ENCODE results near the gene KIF5C.

The KIF5C gene

DNA sequence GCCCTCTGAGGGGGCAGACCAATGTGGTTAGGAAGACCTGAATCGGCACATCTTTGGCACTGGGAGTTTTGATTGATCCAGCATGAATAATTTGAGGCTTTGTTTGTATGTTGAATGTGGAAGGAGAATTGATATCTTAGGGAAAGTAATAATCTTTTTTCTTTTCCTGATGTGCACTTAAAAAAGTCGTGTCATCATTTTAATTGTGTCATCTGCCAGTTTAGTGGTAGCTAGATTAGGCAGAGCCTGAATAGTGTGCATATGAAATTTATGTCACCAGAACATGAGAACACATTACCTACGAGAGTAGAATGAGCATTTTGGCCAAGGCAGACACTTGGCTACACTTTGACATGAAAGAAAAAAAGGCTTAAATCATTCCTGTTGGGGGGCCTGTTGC is 79.5 kb downstream of the KIF5C start:
- ChIA-PET CTCF (no interaction called here), POLR2A (no interaction called here)
- DNase-seq (ENCODE audit: extremely low spot score) = no peak
- no peak for TF ChIP-seq CTCF (IDR thresholded peaks at IDR 0.05; ENCODE audit: control extremely low read depth, extremely low read depth, low read depth, missing control alignments)

- no peak for DNase-seq (ENCODE audit: extremely low spot score)
- no peak for TF ChIP-seq CTCF (IDR thresholded peaks at IDR 0.05; ENCODE audit: control extremely low read depth, extremely low read depth, low read depth, missing control alignments)
- POLR2A ChIA-PET = no interaction called here
- CTCF ChIA-PET = interaction anchor here (1.0 kb wide), 1 partner anchor 10 kb away, joined by 3 read pairs; no protein-coding TSS in a partner anchor
These were observed 80.8 kb downstream of the KIF5C start for GRCh38 chr2:148955798-148956197.

GRCh38 chr2:148957023-148957422 is 82.0 kb downstream of the KIF5C start:
- CTCF ChIA-PET = no interaction called here
- no peak for TF ChIP-seq CTCF (IDR thresholded peaks at IDR 0.05; ENCODE audit: control extremely low read depth, extremely low read depth, low read depth, missing control alignments)
- no peak for DNase-seq (ENCODE audit: extremely low spot score)
- POLR2A ChIA-PET = no interaction called here

DNA sequence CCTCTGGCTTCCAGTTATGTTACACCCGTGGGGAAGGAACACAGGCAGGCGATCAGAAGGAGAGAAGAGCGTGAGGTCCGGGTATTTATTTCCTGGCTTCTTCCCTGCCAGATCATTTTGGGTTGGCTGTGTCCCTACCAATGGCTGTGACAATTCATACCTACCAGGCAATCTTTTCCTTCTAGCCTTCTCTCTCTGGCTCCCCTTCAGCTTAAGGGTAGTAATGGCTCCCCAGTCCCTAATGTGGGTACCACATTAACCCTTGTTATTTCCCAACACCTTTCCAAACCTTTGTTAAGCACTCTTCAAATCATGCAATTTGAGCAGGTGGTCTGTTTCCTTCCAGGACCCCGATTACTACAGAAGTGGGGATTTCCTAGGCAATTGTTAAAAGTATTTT is 84.7 kb downstream of the KIF5C start:
- no peak for TF ChIP-seq CTCF (IDR thresholded peaks at IDR 0.05; ENCODE audit: control extremely low read depth, extremely low read depth, low read depth, missing control alignments)
- no peak for DNase-seq (ENCODE audit: extremely low spot score)
- CTCF ChIA-PET = no interaction called here
- POLR2A ChIA-PET = no interaction called here

DNA sequence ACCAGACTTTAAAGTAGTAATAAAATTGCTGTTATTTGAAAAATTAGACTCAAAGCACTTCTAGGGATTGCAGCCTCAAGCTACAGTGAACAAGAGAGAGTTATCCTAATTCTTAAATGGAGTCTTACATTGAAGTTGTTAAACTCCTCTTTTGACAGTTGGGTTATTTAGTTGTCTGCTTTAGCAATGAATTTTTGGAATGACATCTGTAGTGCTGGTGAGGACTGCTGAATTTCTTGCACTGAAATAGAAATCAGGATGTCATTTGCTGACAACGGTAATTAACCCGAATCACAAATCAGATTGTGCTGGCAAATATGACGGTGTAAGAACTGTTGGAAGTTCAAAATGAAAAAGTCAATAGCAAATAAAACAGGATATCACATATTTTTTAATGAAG is 85.5 kb downstream of the KIF5C start:
- ChIA-PET POLR2A (no interaction called here), CTCF (no interaction called here)
- no peak for TF ChIP-seq CTCF (IDR thresholded peaks at IDR 0.05; ENCODE audit: control extremely low read depth, extremely low read depth, low read depth, missing control alignments)
- no peak for DNase-seq (ENCODE audit: extremely low spot score)

GRCh38 chr2:148963461-148963860 is 88.4 kb downstream of the KIF5C start:
- no peak for TF ChIP-seq CTCF (IDR thresholded peaks at IDR 0.05; ENCODE audit: control extremely low read depth, extremely low read depth, low read depth, missing control alignments)
- CTCF ChIA-PET = interaction anchor here (0.9 to 1.0 kb wide), 2 partner anchors 48 to 53 kb away, joined by 3 read pairs; no protein-coding TSS in a partner anchor
- POLR2A ChIA-PET = no interaction called here
- no peak for DNase-seq (ENCODE audit: extremely low spot score)
